ENCODE measurements around the gene MRPL57. TPM values are rescaled to one million over a fixed set of nuclear protein-coding genes. Genes with fewer than 3 reads are reported as not detected.

Gene MRPL57
- total and polyA plus RNA-seq, 3 donors from 2014 or later, result 18.9 to 41.2 (median 36.8) TPM

DNA sequence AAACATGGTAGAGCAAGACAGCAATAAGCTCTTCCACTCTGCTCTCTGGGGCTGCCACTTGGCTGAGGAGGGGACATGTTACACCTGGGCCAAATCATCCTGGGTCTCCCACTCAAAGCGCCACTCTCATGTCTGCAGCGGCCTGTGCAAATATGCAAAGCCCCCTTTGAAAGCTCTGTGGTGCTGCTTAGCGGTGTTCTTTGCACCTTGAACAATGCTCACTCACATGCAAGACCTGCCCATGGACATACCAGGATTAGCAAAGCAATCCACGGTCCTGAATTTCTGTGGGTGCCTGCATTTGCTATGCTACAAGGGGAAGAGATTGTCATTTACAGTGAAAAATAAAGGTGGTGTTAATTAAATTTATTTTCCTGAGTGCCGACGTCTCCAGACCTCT, 48.6 kb downstream of the MRPL57 start:
- H3K9me3 ChIP-seq, result no peaks in the 10 kb centered on the region
- no peak overlapping the region for H3K4me3 ChIP-seq
- intact Hi-C loops (cut with DNase I; ENCODE audit: low total_unique reads), result no loop called here
- H3K27ac ChIP-seq, result no peak overlapping the region
- no peaks in the 10 kb centered on the region for H3K27me3 ChIP-seq
- no peaks in the 10 kb centered on the region for H3K4me1 ChIP-seq
- no peak for DNase-seq
- WGBS, 2 donors, result 83 to 86% methylated on average over 6 of the region's 6 CpGs
- TF ChIP-seq, protein P1, sequence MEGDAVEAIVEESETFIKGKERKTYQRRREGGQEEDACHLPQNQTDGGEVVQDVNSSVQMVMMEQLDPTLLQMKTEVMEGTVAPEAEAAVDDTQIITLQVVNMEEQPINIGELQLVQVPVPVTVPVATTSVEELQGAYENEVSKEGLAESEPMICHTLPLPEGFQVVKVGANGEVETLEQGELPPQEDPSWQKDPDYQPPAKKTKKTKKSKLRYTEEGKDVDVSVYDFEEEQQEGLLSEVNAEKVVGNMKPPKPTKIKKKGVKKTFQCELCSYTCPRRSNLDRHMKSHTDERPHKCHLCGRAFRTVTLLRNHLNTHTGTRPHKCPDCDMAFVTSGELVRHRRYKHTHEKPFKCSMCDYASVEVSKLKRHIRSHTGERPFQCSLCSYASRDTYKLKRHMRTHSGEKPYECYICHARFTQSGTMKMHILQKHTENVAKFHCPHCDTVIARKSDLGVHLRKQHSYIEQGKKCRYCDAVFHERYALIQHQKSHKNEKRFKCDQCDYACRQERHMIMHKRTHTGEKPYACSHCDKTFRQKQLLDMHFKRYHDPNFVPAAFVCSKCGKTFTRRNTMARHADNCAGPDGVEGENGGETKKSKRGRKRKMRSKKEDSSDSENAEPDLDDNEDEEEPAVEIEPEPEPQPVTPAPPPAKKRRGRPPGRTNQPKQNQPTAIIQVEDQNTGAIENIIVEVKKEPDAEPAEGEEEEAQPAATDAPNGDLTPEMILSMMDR (IDR thresholded peaks at IDR 0.05), result no peak
- TF ChIP-seq POLR2A (IDR thresholded peaks at IDR 0.05), result no peak
- H3K36me3 ChIP-seq (ENCODE audit: low read depth, missing control alignments), result no peaks in the 10 kb centered on the region

DNA sequence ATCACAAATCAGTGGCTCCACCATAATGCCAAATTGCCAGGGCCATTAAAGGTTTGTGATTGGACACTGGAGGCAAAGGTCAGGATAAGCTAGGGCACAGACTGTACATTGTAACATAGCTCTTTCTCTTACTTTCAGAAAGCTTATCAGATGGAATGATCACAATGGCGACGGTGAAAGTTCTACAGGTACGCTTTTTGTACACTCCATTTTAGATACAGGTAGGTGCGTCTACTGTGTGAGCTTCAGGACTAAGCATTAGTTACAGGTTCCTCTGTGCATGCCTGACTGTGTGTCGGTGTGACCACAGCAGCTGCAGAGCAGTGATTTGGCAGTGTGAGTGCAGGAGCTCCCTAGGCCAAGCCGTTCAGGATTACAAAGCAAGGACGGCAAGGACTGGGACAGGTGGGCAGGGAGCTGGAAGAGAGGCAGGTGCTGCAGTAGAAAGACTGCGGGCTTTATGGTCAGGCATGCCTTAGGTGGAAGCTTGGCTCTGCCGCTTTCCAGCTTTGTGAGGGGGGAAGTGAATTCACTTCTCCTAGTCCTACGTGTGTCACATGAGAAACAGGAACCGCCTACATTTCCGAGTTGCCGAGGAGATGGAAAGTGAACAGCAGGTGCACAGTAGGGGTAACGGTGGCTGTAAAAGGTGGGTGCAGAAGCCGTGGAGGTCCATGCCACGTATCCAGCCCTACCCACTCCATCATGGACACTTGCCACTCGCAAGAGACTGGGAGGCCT, 49.6 kb downstream of the MRPL57 start:
- Histone ChIP-seq H3K36me3 (ENCODE audit: low read depth, missing control alignments) (no peaks in the 10 kb centered on the region), H3K4me3 (no peak overlapping the region), H3K27me3 (no peaks in the 10 kb centered on the region), H3K9me3 (no peaks in the 10 kb centered on the region), H3K4me1 (no peaks in the 10 kb centered on the region), H3K27ac (no peak overlapping the region)
- intact Hi-C loops (cut with DNase I; ENCODE audit: low total_unique reads), result no loop called here
- no peak for DNase-seq
- WGBS, 2 donors, result 88 to 91% methylated on average over 16 to 17 of the region's 17 CpGs
- TF ChIP-seq, protein P1 (IDR thresholded peaks at IDR 0.05), result no peak
- TF ChIP-seq POLR2A (IDR thresholded peaks at IDR 0.05), result no peak

DNA sequence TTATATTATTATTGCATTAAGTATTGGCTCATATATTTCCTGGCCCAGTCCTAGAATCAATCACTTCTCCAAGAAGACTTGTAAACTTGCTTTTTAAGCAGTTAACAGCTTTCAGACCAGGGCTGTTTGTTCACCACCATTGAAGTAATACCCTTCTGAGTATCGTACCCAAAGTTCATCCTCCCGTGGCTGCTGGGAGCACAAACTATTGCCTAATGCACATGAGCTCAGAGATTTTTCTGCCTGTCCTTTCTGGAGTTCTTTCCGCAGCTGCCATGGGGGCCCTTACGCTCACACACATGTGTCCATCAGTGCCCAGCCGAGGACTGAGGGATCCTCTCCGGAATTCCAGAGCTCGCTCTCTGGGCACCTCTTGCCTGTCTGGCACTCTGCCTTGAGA, 51.5 kb downstream of the MRPL57 start:
- no peak for TF ChIP-seq POLR2A (IDR thresholded peaks at IDR 0.05)
- TF ChIP-seq, protein P1 (IDR thresholded peaks at IDR 0.05), result no peak
- H3K27ac ChIP-seq, result no peak overlapping the region
- H3K27me3 ChIP-seq, result no peaks in the 10 kb centered on the region
- H3K9me3 ChIP-seq, result no peaks in the 10 kb centered on the region
- intact Hi-C loops (cut with DNase I; ENCODE audit: low total_unique reads), result no loop called here
- H3K36me3 ChIP-seq (ENCODE audit: low read depth, missing control alignments), result no peaks in the 10 kb centered on the region
- DNase-seq, result no peak
- H3K4me3 ChIP-seq, result no peak overlapping the region
- H3K4me1 ChIP-seq, result no peaks in the 10 kb centered on the region
- WGBS, 2 donors, result 93 to 94% methylated on average over 7 of the region's 7 CpGs

Small RNA genes within 50 kb of the gene (small RNA-seq; reads per million reads assigned to genes)
- gene AL158032.1 (0 reads per million in 2 donors), gene RF00086 (0 reads per million in 2 donors)

Other genes with a start within 250 kb of the MRPL57 start
- 10 to 100 TPM; 36.5 to 40.2 TPM for gene LATS2, start 115.1 kb upstream of the MRPL57 start, total RNA-seq
- gene LATS2, start 115.1 kb upstream of the MRPL57 start, polyA plus RNA-seq (ENCODE audit: insufficient read depth, low read depth, low replicate concordance), result 35.6 TPM
- 10 to 100 TPM; 91.6 to 93.7 TPM for gene SAP18, start 36.5 kb upstream of the MRPL57 start, total RNA-seq
- gene SAP18, start 36.5 kb upstream of the MRPL57 start, polyA plus RNA-seq (ENCODE audit: insufficient read depth, low read depth, low replicate concordance), result 363 TPM
- 1 to 10 TPM; 8.1 to 8.7 TPM for gene SKA3, start 106 bp upstream of the MRPL57 start, total RNA-seq
- 11.7 TPM for gene SKA3, start 106 bp upstream of the MRPL57 start, polyA plus RNA-seq (ENCODE audit: insufficient read depth, low read depth, low replicate concordance)